HG03108 (cell line): ENCODE data around the gene CBX6.
"Not testable (repeated sequence)": the region's sequence is repeated elsewhere in the genome, so short reads cannot be mapped to it uniquely, and the experiment has no call there.

Source experiments
- ATAC-seq: cut with Tn5 transposase; IDR thresholded peaks from one replicate; pipeline ENCODE4 v1.9.1; 2021; ENCODE audit warnings: moderate library complexity; ENCODE audit not compliant: unreplicated experiment

CBX6 gene

GRCh38 chr22:38861170-38861876, 10.7 kb downstream of the CBX6 start:
- no peak for ATAC-seq

GRCh38 chr22:38860283-38861169, 11.5 kb downstream of the CBX6 start:
- no peak for ATAC-seq

GRCh38 chr22:38859581-38860282, 12.3 kb downstream of the CBX6 start:
- no peak for ATAC-seq

GRCh38 chr22:38858492-38858891, 13.5 kb downstream of the CBX6 start:
- ATAC-seq = no peak

- not testable (repeated sequence) for ATAC-seq
These were observed 17.5 kb downstream of the CBX6 start for GRCh38 chr22:38854476-38854875.

- ATAC-seq = not testable (repeated sequence)
These were observed 18.1 kb downstream of the CBX6 start for GRCh38 chr22:38853883-38854282.

GRCh38 chr22:38853196-38853651, 18.8 kb downstream of the CBX6 start:
- no peak for ATAC-seq

GRCh38 chr22:38852522-38852921, 19.5 kb downstream of the CBX6 start:
- no peak for ATAC-seq

- ATAC-seq = no peak
These were observed 20.8 kb downstream of the CBX6 start for GRCh38 chr22:38850941-38851849.

GRCh38 chr22:38850399-38850798, 21.6 kb downstream of the CBX6 start:
- no peak for ATAC-seq

- ATAC-seq = no peak
These were observed 22.2 kb downstream of the CBX6 start for GRCh38 chr22:38849811-38850210.

GRCh38 chr22:38846412-38846811, 25.6 kb downstream of the CBX6 start:
- no peak for ATAC-seq

GRCh38 chr22:38845004-38845740, 26.8 kb downstream of the CBX6 start:
- ATAC-seq = no peak

- no peak for ATAC-seq
These were observed 27.6 kb downstream of the CBX6 start for GRCh38 chr22:38844315-38845003.

GRCh38 chr22:38843657-38844314, 28.2 kb downstream of the CBX6 start, which contains the start of gene NPTXR:
Gene NPTXR (minus strand): TSS chr22:38844028.
- ATAC-seq = no peak

GRCh38 chr22:38843201-38843656, 28.8 kb downstream of the CBX6 start:
- no peak for ATAC-seq

GRCh38 chr22:38842512-38843200, 29.4 kb downstream of the CBX6 start:
- no peak for ATAC-seq

- no peak for ATAC-seq
These were observed 30.4 kb downstream of the CBX6 start for GRCh38 chr22:38841635-38842034.
